DOHH2 (cell line): ENCODE results near the gene TTC39C.

Experiments
- H3F3A ChIP-seq: fragments of 200-600 bp; sonication (generic), shearing (Covaris generic); 2 replicates; pipeline ENCODE4 v1.6.0; 2016; ENCODE audit warnings: antibody characterized with exemption, mild to moderate bottlenecking; ENCODE audit not compliant: control insufficient read depth, insufficient read depth
- H3K27ac ChIP-seq: fragments of 200-600 bp; sonication (generic); 2 replicates; pipeline ENCODE4 v1.5.1; 2014; ENCODE audit warnings: low read depth, mild to moderate bottlenecking, low read length, moderate library complexity
- H3K27me3 ChIP-seq: fragments of 200-600 bp; sonication (generic); 2 replicates; pipeline ENCODE4 v1.6.1; 2014; ENCODE audit warnings: mild to moderate bottlenecking, low read length, mixed read lengths; ENCODE audit not compliant: control insufficient read depth
- H3K36me3 ChIP-seq: fragments of 200-600 bp; sonication (generic); 2 replicates; pipeline ENCODE4 v1.6.1; 2014; ENCODE audit warnings: mild to moderate bottlenecking, low read length, moderate library complexity, mixed read lengths; ENCODE audit not compliant: control insufficient read depth
- H3K4me1 ChIP-seq: fragments of 200-600 bp; sonication (generic); 2 replicates; pipeline ENCODE4 v1.6.1; 2014; ENCODE audit warnings: mild to moderate bottlenecking, low read length, mixed read lengths; ENCODE audit not compliant: control insufficient read depth
- H3K4me2 ChIP-seq: fragments of 200-600 bp; sonication (generic); 2 replicates; pipeline ENCODE4 v1.6.0; 2014; ENCODE audit warnings: mild to moderate bottlenecking, low read length, moderate library complexity
- H3K4me3 ChIP-seq: fragments of 200-600 bp; sonication (generic); 2 replicates; pipeline ENCODE4 v1.5.1; 2014; ENCODE audit warnings: mild to moderate bottlenecking, low read length, mixed read lengths
- H3K79me2 ChIP-seq: fragments of 200-600 bp; sonication (generic); 2 replicates; pipeline ENCODE4 v1.6.1; 2014; ENCODE audit warnings: mild to moderate bottlenecking, low read length, mixed read lengths; ENCODE audit not compliant: control insufficient read depth
- H3K9me2 ChIP-seq: fragments of 200-600 bp; sonication (generic); replicated peaks from 2 replicates; pipeline ENCODE4 v1.6.1; 2014; ENCODE audit warnings: mild to moderate bottlenecking, low read length, mixed read lengths; ENCODE audit not compliant: control insufficient read depth
- H3K9me3 ChIP-seq: fragments of 200-600 bp; sonication (generic); 2 replicates; pipeline ENCODE4 v1.6.1; 2014; ENCODE audit warnings: antibody characterized with exemption, low read length, mixed read lengths; ENCODE audit not compliant: control insufficient read depth, insufficient read depth
- H4K20me1 ChIP-seq: fragments of 200-600 bp; sonication (generic); 2 replicates; pipeline ENCODE4 v1.6.0; 2014; ENCODE audit warnings: low read depth, mild to moderate bottlenecking, antibody characterized with exemption, low read length, moderate library complexity; ENCODE audit not compliant: control insufficient read depth, insufficient read depth
- EZH2phosphoT487 ChIP-seq: fragments of 200-600 bp; sonication (generic); IDR thresholded peaks from 2 replicates; pipeline ENCODE4 v1.6.1; 2017; ENCODE audit warnings: borderline replicate concordance, mild to moderate bottlenecking, antibody characterized with exemption, low read length, moderate library complexity, mixed read lengths
- TF ChIP-seq, protein P1 (sequence below): fragments of 200-600 bp; sonication (generic); IDR thresholded peaks from one replicate; pipeline ENCODE4 v1.5.1; 2014; ENCODE audit warnings: antibody characterized with exemption, mild to moderate bottlenecking, low read depth, low read length; ENCODE audit not compliant: poor library complexity, severe bottlenecking

TTC39C gene

GRCh38 chr18:24094561-24094960 is 80.0 kb downstream of the TTC39C start:
- peak overlapping the region; percentile 25; the same call in 1 of the 2 replicates for H3K27ac ChIP-seq
- H3K4me2 ChIP-seq: peak overlapping the region; percentile 53
- no peaks in the 10 kb centered on the region for H3K27me3 ChIP-seq
- no peaks in the 10 kb centered on the region for H3K9me2 ChIP-seq
- no peaks in the 10 kb centered on the region for H3K79me2 ChIP-seq
- no peaks in the 10 kb centered on the region for H3F3A ChIP-seq
- peaks cover 40% of the 10 kb centered on the region for H3K36me3 ChIP-seq
- no peaks in the 10 kb centered on the region for H3K9me3 ChIP-seq
- H3K4me1 ChIP-seq: peaks cover 23% of the 10 kb centered on the region
- peak overlapping the region; percentile 26 for H3K4me3 ChIP-seq
- H4K20me1 ChIP-seq: no peaks in the 10 kb centered on the region
- TF ChIP-seq, protein P1, sequence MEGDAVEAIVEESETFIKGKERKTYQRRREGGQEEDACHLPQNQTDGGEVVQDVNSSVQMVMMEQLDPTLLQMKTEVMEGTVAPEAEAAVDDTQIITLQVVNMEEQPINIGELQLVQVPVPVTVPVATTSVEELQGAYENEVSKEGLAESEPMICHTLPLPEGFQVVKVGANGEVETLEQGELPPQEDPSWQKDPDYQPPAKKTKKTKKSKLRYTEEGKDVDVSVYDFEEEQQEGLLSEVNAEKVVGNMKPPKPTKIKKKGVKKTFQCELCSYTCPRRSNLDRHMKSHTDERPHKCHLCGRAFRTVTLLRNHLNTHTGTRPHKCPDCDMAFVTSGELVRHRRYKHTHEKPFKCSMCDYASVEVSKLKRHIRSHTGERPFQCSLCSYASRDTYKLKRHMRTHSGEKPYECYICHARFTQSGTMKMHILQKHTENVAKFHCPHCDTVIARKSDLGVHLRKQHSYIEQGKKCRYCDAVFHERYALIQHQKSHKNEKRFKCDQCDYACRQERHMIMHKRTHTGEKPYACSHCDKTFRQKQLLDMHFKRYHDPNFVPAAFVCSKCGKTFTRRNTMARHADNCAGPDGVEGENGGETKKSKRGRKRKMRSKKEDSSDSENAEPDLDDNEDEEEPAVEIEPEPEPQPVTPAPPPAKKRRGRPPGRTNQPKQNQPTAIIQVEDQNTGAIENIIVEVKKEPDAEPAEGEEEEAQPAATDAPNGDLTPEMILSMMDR: no peak
- TF ChIP-seq EZH2phosphoT487: no peak

GRCh38 chr18:24095976-24096375 is 81.4 kb downstream of the TTC39C start:
- H3K27me3 ChIP-seq: no peaks in the 10 kb centered on the region
- no peaks in the 10 kb centered on the region for H3K79me2 ChIP-seq
- H3K9me2 ChIP-seq: no peaks in the 10 kb centered on the region
- TF ChIP-seq EZH2phosphoT487: no peak
- TF ChIP-seq, protein P1: no peak
- H3K9me3 ChIP-seq: no peaks in the 10 kb centered on the region
- H3K27ac ChIP-seq: no peak overlapping the region
- H3K4me3 ChIP-seq: no peak overlapping the region
- no peak overlapping the region for H3K4me2 ChIP-seq
- peaks cover 34% of the 10 kb centered on the region for H3K36me3 ChIP-seq
- no peaks in the 10 kb centered on the region for H4K20me1 ChIP-seq
- H3K4me1 ChIP-seq: peaks cover 23% of the 10 kb centered on the region
- H3F3A ChIP-seq: no peaks in the 10 kb centered on the region

- no peaks in the 10 kb centered on the region for H3F3A ChIP-seq
- no peaks in the 10 kb centered on the region for H3K9me2 ChIP-seq
- TF ChIP-seq EZH2phosphoT487: no peak
- TF ChIP-seq, protein P1: no peak
- no peaks in the 10 kb centered on the region for H3K4me1 ChIP-seq
- H3K36me3 ChIP-seq: peaks cover 18% of the 10 kb centered on the region
- H3K9me3 ChIP-seq: no peaks in the 10 kb centered on the region
- H3K4me3 ChIP-seq: no peak overlapping the region
- H3K4me2 ChIP-seq: no peak overlapping the region
- no peaks in the 10 kb centered on the region for H3K79me2 ChIP-seq
- no peak overlapping the region for H3K27ac ChIP-seq
- no peaks in the 10 kb centered on the region for H4K20me1 ChIP-seq
- no peaks in the 10 kb centered on the region for H3K27me3 ChIP-seq
These were observed 88.9 kb downstream of the TTC39C start for GRCh38 chr18:24103320-24104021.
